Neuron (in vitro differentiated cells): ENCODE measurements around the gene SMOC2.

ENCODE experiments used
- H2AFZ ChIP-seq: one replicate; pipeline ENCODE4 v1.6.1; 2013; ENCODE audit warnings: low read depth, mild to moderate bottlenecking, inconsistent platforms, low read length, moderate library complexity
- H3K27me3 ChIP-seq: one replicate; pipeline ENCODE4 v1.6.1; 2013; ENCODE audit warnings: low read length; ENCODE audit not compliant: insufficient read depth
- H3K36me3 ChIP-seq: one replicate; pipeline ENCODE4 v1.6.1; 2013; ENCODE audit warnings: low read length; ENCODE audit not compliant: insufficient read depth
- H3K4me1 ChIP-seq: one replicate; pipeline ENCODE4 v1.6.1; 2013; ENCODE audit warnings: low read length; ENCODE audit not compliant: insufficient read depth
- H3K4me3 ChIP-seq: 2 replicates; pipeline ENCODE4 v1.5.1; 2013; ENCODE audit warnings: mild to moderate bottlenecking, low read length, moderate library complexity
- H3K9me3 ChIP-seq: one replicate; pipeline ENCODE4 v1.6.1; 2013; ENCODE audit warnings: low read length

Gene SMOC2

GRCh38 chr6:168624540-168624939 is 183.6 kb downstream of the SMOC2 start:
- no peaks in the 10 kb centered on the region for H3K9me3 ChIP-seq
- H2AFZ ChIP-seq = no peak overlapping the region
- H3K4me1 ChIP-seq = peaks cover 4% of the 10 kb centered on the region
- no peaks in the 10 kb centered on the region for H3K36me3 ChIP-seq
- no peak overlapping the region for H3K4me3 ChIP-seq
- H3K27me3 ChIP-seq = no peaks in the 10 kb centered on the region

- H2AFZ ChIP-seq = no peak overlapping the region
- no peaks in the 10 kb centered on the region for H3K9me3 ChIP-seq
- H3K4me3 ChIP-seq = no peak overlapping the region
- H3K4me1 ChIP-seq = peaks cover 4% of the 10 kb centered on the region
- H3K27me3 ChIP-seq = no peaks in the 10 kb centered on the region
- no peaks in the 10 kb centered on the region for H3K36me3 ChIP-seq
These were observed 184.0 kb downstream of the SMOC2 start for GRCh38 chr6:168624948-168625347.

GRCh38 chr6:168625602-168626001 is 184.6 kb downstream of the SMOC2 start:
- no peak overlapping the region for H2AFZ ChIP-seq
- H3K36me3 ChIP-seq = no peaks in the 10 kb centered on the region
- no peaks in the 10 kb centered on the region for H3K27me3 ChIP-seq
- no peaks in the 10 kb centered on the region for H3K9me3 ChIP-seq
- H3K4me1 ChIP-seq = peaks cover 4% of the 10 kb centered on the region
- no peak overlapping the region for H3K4me3 ChIP-seq

- Histone ChIP-seq H2AFZ (no peak overlapping the region), H3K4me3 (no peak overlapping the region), H3K27me3 (no peaks in the 10 kb centered on the region), H3K36me3 (no peaks in the 10 kb centered on the region), H3K9me3 (no peaks in the 10 kb centered on the region), H3K4me1 (peaks cover 4% of the 10 kb centered on the region)
These were observed 185.1 kb downstream of the SMOC2 start for GRCh38 chr6:168626046-168626602.

- H3K9me3 ChIP-seq = no peaks in the 10 kb centered on the region
- no peaks in the 10 kb centered on the region for H3K36me3 ChIP-seq
- H3K4me1 ChIP-seq = peaks cover 4% of the 10 kb centered on the region
- no peak overlapping the region for H3K4me3 ChIP-seq
- H2AFZ ChIP-seq = no peak overlapping the region
- H3K27me3 ChIP-seq = no peaks in the 10 kb centered on the region
These were observed 186.7 kb downstream of the SMOC2 start for GRCh38 chr6:168627506-168628175.

- H2AFZ ChIP-seq = no peak overlapping the region
- no peaks in the 10 kb centered on the region for H3K9me3 ChIP-seq
- H3K36me3 ChIP-seq = no peaks in the 10 kb centered on the region
- H3K4me3 ChIP-seq = no peak overlapping the region
- H3K27me3 ChIP-seq = no peaks in the 10 kb centered on the region
- H3K4me1 ChIP-seq = peaks cover 4% of the 10 kb centered on the region
These were observed 187.2 kb downstream of the SMOC2 start for GRCh38 chr6:168628176-168628553.

- Histone ChIP-seq H3K9me3 (no peaks in the 10 kb centered on the region), H3K27me3 (no peaks in the 10 kb centered on the region), H3K4me1 (peaks cover 4% of the 10 kb centered on the region), H2AFZ (no peak overlapping the region), H3K36me3 (no peaks in the 10 kb centered on the region), H3K4me3 (no peak overlapping the region)
These were observed 187.8 kb downstream of the SMOC2 start for GRCh38 chr6:168628732-168629245.

GRCh38 chr6:168631564-168631963 is 190.6 kb downstream of the SMOC2 start:
- Histone ChIP-seq H3K9me3 (no peaks in the 10 kb centered on the region), H3K4me3 (no peak overlapping the region), H3K27me3 (no peaks in the 10 kb centered on the region), H2AFZ (no peak overlapping the region), H3K36me3 (no peaks in the 10 kb centered on the region), H3K4me1 (no peaks in the 10 kb centered on the region)

- Histone ChIP-seq H3K27me3 (no peaks in the 10 kb centered on the region), H3K36me3 (no peaks in the 10 kb centered on the region), H3K9me3 (no peaks in the 10 kb centered on the region), H2AFZ (no peak overlapping the region), H3K4me1 (no peaks in the 10 kb centered on the region), H3K4me3 (no peak overlapping the region)
These were observed 191.7 kb downstream of the SMOC2 start for GRCh38 chr6:168632694-168633093.

GRCh38 chr6:168634541-168635328 is 193.8 kb downstream of the SMOC2 start:
- H3K27me3 ChIP-seq = no peaks in the 10 kb centered on the region
- H3K4me1 ChIP-seq = no peaks in the 10 kb centered on the region
- H3K36me3 ChIP-seq = no peaks in the 10 kb centered on the region
- H3K4me3 ChIP-seq = no peak overlapping the region
- H3K9me3 ChIP-seq = no peaks in the 10 kb centered on the region
- H2AFZ ChIP-seq = no peak overlapping the region

GRCh38 chr6:168636147-168637004 is 195.4 kb downstream of the SMOC2 start:
- Histone ChIP-seq H3K4me3 (no peak overlapping the region), H3K27me3 (no peaks in the 10 kb centered on the region), H2AFZ (no peak overlapping the region), H3K9me3 (no peaks in the 10 kb centered on the region), H3K36me3 (no peaks in the 10 kb centered on the region), H3K4me1 (peaks cover 2% of the 10 kb centered on the region)

GRCh38 chr6:168637834-168638233 is 196.8 kb downstream of the SMOC2 start:
- Histone ChIP-seq H3K27me3 (no peaks in the 10 kb centered on the region), H3K4me3 (no peak overlapping the region), H3K36me3 (no peaks in the 10 kb centered on the region), H2AFZ (no peak overlapping the region), H3K9me3 (no peaks in the 10 kb centered on the region), H3K4me1 (peaks cover 2% of the 10 kb centered on the region)
